ENCODE measurements around the gene AGBL1.

The AGBL1 gene

DNA sequence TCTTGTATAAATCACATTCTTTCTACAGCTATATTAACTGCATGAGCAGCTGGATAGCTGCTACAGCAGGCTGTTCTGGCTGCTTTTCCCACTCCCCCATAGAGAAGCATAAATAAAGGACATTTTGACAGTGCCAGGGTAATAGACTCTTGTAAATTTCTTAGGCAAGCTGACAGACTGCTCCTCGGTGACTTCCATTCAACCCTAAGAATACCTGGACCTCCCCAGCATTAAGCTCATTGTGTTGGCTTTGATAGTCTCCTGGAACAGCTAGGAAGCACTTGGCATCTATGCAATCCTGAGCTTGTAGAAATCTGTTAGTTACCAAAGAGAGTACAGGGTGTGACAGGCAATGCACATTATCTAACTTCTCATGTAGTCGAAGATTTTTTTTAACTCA lies 475.4 kb downstream of the AGBL1 start:
- no peak for DNase-seq (ENCODE audit: low read depth)
- TF ChIP-seq, protein P1, sequence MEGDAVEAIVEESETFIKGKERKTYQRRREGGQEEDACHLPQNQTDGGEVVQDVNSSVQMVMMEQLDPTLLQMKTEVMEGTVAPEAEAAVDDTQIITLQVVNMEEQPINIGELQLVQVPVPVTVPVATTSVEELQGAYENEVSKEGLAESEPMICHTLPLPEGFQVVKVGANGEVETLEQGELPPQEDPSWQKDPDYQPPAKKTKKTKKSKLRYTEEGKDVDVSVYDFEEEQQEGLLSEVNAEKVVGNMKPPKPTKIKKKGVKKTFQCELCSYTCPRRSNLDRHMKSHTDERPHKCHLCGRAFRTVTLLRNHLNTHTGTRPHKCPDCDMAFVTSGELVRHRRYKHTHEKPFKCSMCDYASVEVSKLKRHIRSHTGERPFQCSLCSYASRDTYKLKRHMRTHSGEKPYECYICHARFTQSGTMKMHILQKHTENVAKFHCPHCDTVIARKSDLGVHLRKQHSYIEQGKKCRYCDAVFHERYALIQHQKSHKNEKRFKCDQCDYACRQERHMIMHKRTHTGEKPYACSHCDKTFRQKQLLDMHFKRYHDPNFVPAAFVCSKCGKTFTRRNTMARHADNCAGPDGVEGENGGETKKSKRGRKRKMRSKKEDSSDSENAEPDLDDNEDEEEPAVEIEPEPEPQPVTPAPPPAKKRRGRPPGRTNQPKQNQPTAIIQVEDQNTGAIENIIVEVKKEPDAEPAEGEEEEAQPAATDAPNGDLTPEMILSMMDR (IDR thresholded peaks at IDR 0.05; ENCODE audit: control insufficient read depth, insufficient read depth, low read depth, low read length, missing control alignments), result no peak
- H3K4me3 ChIP-seq (ENCODE audit: control insufficient read depth, low read depth, low read length), result no peak overlapping the region

DNA sequence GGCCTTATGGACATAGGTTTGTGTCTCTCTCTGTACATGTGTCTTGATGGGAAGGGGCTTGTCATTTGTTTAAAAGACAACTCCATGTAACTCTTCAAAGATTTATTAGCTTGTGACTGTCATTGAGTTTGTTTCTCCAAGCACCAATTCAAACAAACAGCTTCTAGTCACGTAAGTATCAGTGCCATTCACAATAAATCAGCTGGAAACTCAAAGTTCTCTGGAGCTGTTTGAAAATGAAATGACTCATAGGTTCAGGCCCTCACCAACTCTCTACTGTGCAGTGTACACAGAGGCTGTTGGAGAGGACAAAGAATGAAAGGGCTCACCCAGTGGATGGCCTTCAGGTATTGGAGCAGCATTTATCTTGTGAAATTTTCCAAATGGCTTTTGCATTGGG lies 476.3 kb downstream of the AGBL1 start:
- TF ChIP-seq, protein P1 (IDR thresholded peaks at IDR 0.05; ENCODE audit: control insufficient read depth, insufficient read depth, low read depth, low read length, missing control alignments), result no peak
- H3K4me3 ChIP-seq (ENCODE audit: control insufficient read depth, low read depth, low read length), result no peak overlapping the region
- DNase-seq (ENCODE audit: low read depth), result no peak

DNA sequence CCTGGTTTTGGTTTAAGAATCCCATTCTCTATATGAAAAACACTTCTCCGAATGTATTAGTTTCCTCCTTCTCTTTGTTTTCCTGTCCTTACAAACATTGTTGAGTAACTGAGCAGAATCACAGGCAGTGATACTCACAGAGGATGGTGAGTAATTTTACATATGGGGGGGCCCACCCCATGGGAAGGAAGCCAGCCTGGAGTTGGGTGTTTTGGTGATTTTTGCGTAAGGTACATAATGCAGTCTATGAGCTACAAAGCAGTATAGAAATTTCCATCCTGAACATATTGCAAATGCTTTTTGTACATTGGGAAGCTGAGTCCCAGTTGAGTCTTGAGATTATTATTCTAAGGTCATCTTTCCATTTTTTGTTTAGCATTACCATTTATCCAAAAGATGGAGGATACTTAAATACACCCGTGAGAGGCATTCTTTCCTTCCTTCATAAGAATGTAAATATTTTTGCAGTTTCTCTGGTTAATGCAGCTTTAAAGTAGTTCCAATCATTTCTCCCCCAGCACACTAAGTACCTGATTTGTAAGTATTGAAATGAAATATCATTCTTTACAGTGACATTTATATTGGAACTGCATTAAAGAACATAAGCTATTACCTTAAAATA lies 476.8 kb downstream of the AGBL1 start:
- no peak for DNase-seq (ENCODE audit: low read depth)

DNA sequence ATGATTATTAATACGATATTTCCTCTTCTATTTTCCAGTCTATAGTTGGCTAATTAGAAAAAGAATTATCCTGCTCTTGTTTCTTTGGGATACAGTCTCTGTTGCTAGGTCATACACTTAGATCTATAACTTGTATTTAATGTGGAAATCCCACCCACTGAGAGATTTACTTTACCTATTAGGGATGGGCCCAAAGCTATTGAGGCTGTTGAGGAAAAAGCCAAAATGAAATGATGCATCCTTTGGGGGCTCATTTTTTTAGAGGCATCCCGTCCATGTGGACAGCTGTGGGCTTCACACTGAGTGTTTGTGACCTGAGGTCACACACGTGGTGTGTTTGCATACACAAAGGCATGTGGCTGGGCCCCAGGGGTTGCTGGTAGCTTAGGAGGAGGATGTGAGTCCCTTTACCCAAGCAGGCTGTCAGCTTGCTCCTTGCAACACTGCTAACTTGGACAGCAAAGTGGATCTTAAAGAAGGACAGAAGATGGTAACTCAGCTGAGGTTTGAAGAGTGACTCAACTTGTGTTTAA lies 477.4 kb downstream of the AGBL1 start:
- TF ChIP-seq, protein P1 (IDR thresholded peaks at IDR 0.05; ENCODE audit: control insufficient read depth, insufficient read depth, low read depth, low read length, missing control alignments), result no peak
- no peak for DNase-seq (ENCODE audit: low read depth)
- H3K4me3 ChIP-seq (ENCODE audit: control insufficient read depth, low read depth, low read length), result no peak overlapping the region

More for the DNA sequence above, 476.8 kb downstream of the AGBL1 start:
- no peak overlapping the region for H3K4me3 ChIP-seq (ENCODE audit: control insufficient read depth, low read depth, low read length)
- TF ChIP-seq, protein P1 (IDR thresholded peaks at IDR 0.05; ENCODE audit: control insufficient read depth, insufficient read depth, low read depth, low read length, missing control alignments), result no peak

DNA sequence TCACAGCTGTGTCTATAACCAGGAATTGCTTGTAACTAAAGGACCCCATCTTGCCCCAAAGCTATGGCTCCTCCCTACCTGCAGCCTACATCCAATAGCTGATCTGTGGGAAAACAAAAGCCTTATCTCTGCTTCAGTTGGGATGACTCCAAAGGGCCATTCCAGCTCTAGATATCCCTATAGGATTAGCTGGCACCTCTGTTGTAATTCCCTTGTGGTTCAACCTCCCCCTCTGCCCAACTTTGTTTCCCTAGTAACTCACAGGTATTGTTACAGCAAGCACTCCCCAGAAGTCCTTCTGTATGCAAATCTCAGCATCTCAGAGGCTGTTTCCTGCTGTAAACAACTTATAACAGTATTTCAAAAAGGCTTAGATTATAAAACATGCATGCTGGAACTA lies 478.6 kb downstream of the AGBL1 start:
- no peak for DNase-seq (ENCODE audit: low read depth)
- TF ChIP-seq, protein P1 (IDR thresholded peaks at IDR 0.05; ENCODE audit: control insufficient read depth, insufficient read depth, low read depth, low read length, missing control alignments), result no peak
- H3K4me3 ChIP-seq (ENCODE audit: control insufficient read depth, low read depth, low read length), result no peak overlapping the region

DNA sequence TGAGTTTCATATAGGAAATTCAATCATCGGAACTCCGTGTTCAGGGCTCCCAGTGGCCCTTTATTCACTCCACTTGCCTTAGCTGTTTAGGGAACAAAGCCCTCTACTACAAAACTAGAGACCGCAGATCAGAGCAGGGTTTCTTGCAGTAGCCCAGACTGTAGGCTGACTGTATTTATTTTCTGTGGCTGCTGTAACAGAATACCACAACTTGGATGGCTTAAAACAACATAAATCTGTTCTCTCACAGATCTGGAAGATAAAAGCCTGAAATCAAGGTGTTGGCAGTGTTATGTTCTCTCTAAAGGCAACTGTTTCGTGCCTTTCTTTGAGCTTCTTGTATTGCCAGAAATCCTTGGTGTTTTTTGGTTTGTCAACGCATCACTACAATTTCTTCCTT lies 479.0 kb downstream of the AGBL1 start:
- H3K4me3 ChIP-seq (ENCODE audit: control insufficient read depth, low read depth, low read length), result no peak overlapping the region
- TF ChIP-seq, protein P1 (IDR thresholded peaks at IDR 0.05; ENCODE audit: control insufficient read depth, insufficient read depth, low read depth, low read length, missing control alignments), result no peak
- no peak for DNase-seq (ENCODE audit: low read depth)

Data from AG09309 (cell line).